OCI-LY7 (cell line): ENCODE results near the gene LFNG. TPM values are rescaled to one million over a fixed set of nuclear protein-coding genes. Genes with fewer than 3 reads are reported as not detected.

Experiments
- BruUV-seq: library from RNA; stranded (reverse); fragments of 400-500 nt; replicated peaks from 2 replicates; lab custom pipeline; 2021; lab: Mats Ljungman, UMichigan
- CTCF ChIA-PET: fragments of 300-600 bp; sonication (Branson Sonifier 250); formaldehyde crosslinking; loops from one replicate; lab custom pipeline; 2022; ENCODE audit warnings: antibody characterized with exemption; ENCODE audit not compliant: unreplicated experiment; lab: Charles Lee
- POLR2A ChIA-PET: fragments of 300-600 bp; sonication (Branson Sonifier 250); formaldehyde crosslinking; loops from one replicate; lab custom pipeline; 2022; ENCODE audit warnings: antibody characterized with exemption; lab: Charles Lee
- DNase-seq: peaks from one replicate; pipeline ENCODE4 v3.0.0-alpha.2; 2015; ENCODE audit warnings: low spot score
- H2AFZ ChIP-seq: fragments of 200-600 bp; sonication (generic), shearing (Covaris generic); 2 replicates; pipeline ENCODE4 v1.6.1; 2014; ENCODE audit warnings: mild to moderate bottlenecking, antibody characterized with exemption, low read length, moderate library complexity
- H3K27ac ChIP-seq: fragments of 200-600 bp; sonication (generic); 2 replicates; pipeline ENCODE4 v1.5.1; 2014; ENCODE audit warnings: mixed run types, low read depth, mild to moderate bottlenecking, moderate library complexity, low read length, inconsistent platforms; ENCODE audit not compliant: poor library complexity, severe bottlenecking
- H3K36me3 ChIP-seq: fragments of 200-600 bp; sonication (generic); 2 replicates; pipeline ENCODE4 v1.6.1; 2014; ENCODE audit warnings: mild to moderate bottlenecking, antibody characterized with exemption, low read length, moderate library complexity, mixed read lengths; ENCODE audit not compliant: insufficient read depth
- H3K4me1 ChIP-seq: fragments of 200-600 bp; sonication (generic); 2 replicates; pipeline ENCODE4 v1.5.1; 2014; ENCODE audit warnings: mild to moderate bottlenecking, low read length; ENCODE audit not compliant: insufficient read depth, poor library complexity, severe bottlenecking
- H3K4me2 ChIP-seq: fragments of 200-600 bp; sonication (generic); 2 replicates; pipeline ENCODE4 v1.6.1; 2014; ENCODE audit warnings: mild to moderate bottlenecking, low read length
- H3K4me3 ChIP-seq: fragments of 200-600 bp; sonication (generic); 2 replicates; pipeline ENCODE4 v1.5.1; 2014; ENCODE audit warnings: mild to moderate bottlenecking, low read depth, low read length; ENCODE audit not compliant: poor library complexity, severe bottlenecking
- H3K79me2 ChIP-seq: fragments of 200-600 bp; sonication (generic); 2 replicates; pipeline ENCODE4 v1.6.1; 2016; ENCODE audit warnings: low read depth, mild to moderate bottlenecking, low read length, moderate library complexity, mixed read lengths; ENCODE audit not compliant: insufficient read depth
- H3K9me2 ChIP-seq: fragments of 200-600 bp; sonication (generic); 2 replicates; pipeline ENCODE4 v1.6.1; 2016; ENCODE audit warnings: mild to moderate bottlenecking, low read length, mixed read lengths; ENCODE audit not compliant: insufficient read depth
- H3K9me3 ChIP-seq: fragments of 200-600 bp; sonication (generic); 2 replicates; pipeline ENCODE4 v1.6.1; 2014; ENCODE audit warnings: mild to moderate bottlenecking, mixed run types, low read length, mixed read lengths
- H4K20me1 ChIP-seq: fragments of 200-600 bp; sonication (generic); 2 replicates; pipeline ENCODE4 v1.6.1; 2014; ENCODE audit warnings: mild to moderate bottlenecking, antibody characterized with exemption, low read length, moderate library complexity, mixed read lengths; ENCODE audit not compliant: insufficient read depth
- CTCF ChIP-seq: fragments of 200-600 bp; sonication (generic); conservative IDR thresholded peaks from 2 replicates; pipeline ENCODE4 v1.5.1; 2014; ENCODE audit warnings: mild to moderate bottlenecking, antibody characterized with exemption, low read length, moderate library complexity, mixed read lengths
- EZH2phosphoT487 ChIP-seq: fragments of 200-600 bp; sonication (generic); IDR thresholded peaks from 2 replicates; pipeline ENCODE4 v1.6.1; 2018; ENCODE audit warnings: low read depth, borderline replicate concordance, mild to moderate bottlenecking, mixed run types, antibody characterized with exemption, low read length, moderate library complexity, mixed read lengths
- intact Hi-C: fragments of 100-400 bp; cut with micrococcal nuclease; formaldehyde crosslinking; loops from one replicate; pipeline ENCODE4 v1.10.0; 2022; ENCODE audit not compliant: unreplicated experiment
- microRNA-seq: library from miRNA; unstranded; fragments of <30 nt; microRNA quantifications from one replicate; pipeline ENCODE4 v1.2.0, GENCODE V29; 2022; ENCODE audit warnings: borderline replicate concordance
- small RNA-seq: library from RNA; depleted of rRNA; stranded (forward); fragments of <200 nt; gene quantifications from one replicate; pipeline ENCODE3, GENCODE V24; 2014
- total RNA-seq, 2 experiments: library from RNA; depleted of rRNA in 1 of 2; stranded (reverse); fragments of >200 nt in 1 of 2; shearing (Covaris generic) in 1 of 2; gene quantifications; 2 replicates each; pipeline ENCODE4 v1.2.3, GENCODE V29; 2014 to 2022

The LFNG gene
- total RNA-seq, 2 experiments from 2014 or later, result 1.2 to 2.1 TPM

- Histone ChIP-seq H3K4me1 (peaks cover 6% of the 10 kb centered on the region), H3K36me3 (no peaks in the 10 kb centered on the region), H3K79me2 (no peaks in the 10 kb centered on the region), H2AFZ (no peak overlapping the region), H3K27ac (no peak overlapping the region), H3K4me3 (no peak overlapping the region), H3K9me2 (no peaks in the 10 kb centered on the region), H3K9me3 (no peaks in the 10 kb centered on the region), H3K4me2 (no peak overlapping the region), H4K20me1 (no peaks in the 10 kb centered on the region)
- ChIA-PET POLR2A (no interaction called here), CTCF (no interaction called here)
- intact Hi-C loops, result no loop called here
- no peak for TF ChIP-seq EZH2phosphoT487
- no peak for TF ChIP-seq CTCF
- DNase-seq, result no peak
- BruUV-seq, result no TSS peak
These were observed 57.3 kb downstream of the LFNG start for GRCh38 chr7:2576742-2577491.

Small RNAs within 50 kb of the gene (microRNA-seq; reads per million reads assigned to microRNA genes)
- gene MIR4648, result not detected

Small RNAs within 50 kb of the gene (small RNA-seq; reads per million reads assigned to genes)
- gene MIR4648, result not detected

Other genes with a start within 250 kb of the LFNG start
- gene SNX8, start 205.3 kb upstream of the LFNG start, total RNA-seq (2014; rRNA removed; shearing (Covaris generic)), result 4.3 and 12.1 TPM in 2 replicates
- 42.0 and 50.2 TPM in 2 replicates for gene SNX8, start 205.3 kb upstream of the LFNG start, total RNA-seq (2022)
- gene EIF3B, start 164.9 kb upstream of the LFNG start, total RNA-seq (2014; rRNA removed; shearing (Covaris generic)), result 181 and 241 TPM in 2 replicates
- gene EIF3B, start 164.9 kb upstream of the LFNG start, total RNA-seq (2022), result 201 and 225 TPM in 2 replicates
- gene CHST12, start 116.2 kb upstream of the LFNG start, total RNA-seq (2014; rRNA removed; shearing (Covaris generic)), result 3.1 and 3.9 TPM in 2 replicates
- gene CHST12, start 116.2 kb upstream of the LFNG start, total RNA-seq (2022), result 41.2 and 43.4 TPM in 2 replicates
- gene GRIFIN, start 43.4 kb upstream of the LFNG start, total RNA-seq (2014; rRNA removed; shearing (Covaris generic)), result not detected in 2 replicates
- gene GRIFIN, start 43.4 kb upstream of the LFNG start, total RNA-seq (2022), result not detected in 2 replicates
- gene BRAT1, start 35.8 kb downstream of the LFNG start, total RNA-seq (2014; rRNA removed; shearing (Covaris generic)), result 50.8 and 52.0 TPM in 2 replicates
- 42.2 and 44.7 TPM in 2 replicates for gene BRAT1, start 35.8 kb downstream of the LFNG start, total RNA-seq (2022)
- 3.9 and 6.6 TPM in 2 replicates for gene IQCE, start 39.2 kb downstream of the LFNG start, total RNA-seq (2014; rRNA removed; shearing (Covaris generic))
- 6.2 and 8.6 TPM in 2 replicates for gene IQCE, start 39.2 kb downstream of the LFNG start, total RNA-seq (2022)
- gene TTYH3, start 112.2 kb downstream of the LFNG start, total RNA-seq (2014; rRNA removed; shearing (Covaris generic)), result 17.9 and 23.8 TPM in 2 replicates
- 54.8 and 63.6 TPM in 2 replicates for gene TTYH3, start 112.2 kb downstream of the LFNG start, total RNA-seq (2022)
- 1.4 and 1.7 TPM in 2 replicates for gene AMZ1, start 168.4 kb downstream of the LFNG start, total RNA-seq (2014; rRNA removed; shearing (Covaris generic))
- 2.7 and 2.9 TPM in 2 replicates for gene AMZ1, start 168.4 kb downstream of the LFNG start, total RNA-seq (2022)